HG03442 (cell line): ENCODE data around the gene SLC66A3.

Source experiments
- ATAC-seq: cut with Tn5 transposase; IDR thresholded peaks from one replicate; pipeline ENCODE4 v1.9.1; 2021; ENCODE audit warnings: mild to moderate bottlenecking, moderate library complexity; ENCODE audit not compliant: unreplicated experiment

SLC66A3 gene

DNA sequence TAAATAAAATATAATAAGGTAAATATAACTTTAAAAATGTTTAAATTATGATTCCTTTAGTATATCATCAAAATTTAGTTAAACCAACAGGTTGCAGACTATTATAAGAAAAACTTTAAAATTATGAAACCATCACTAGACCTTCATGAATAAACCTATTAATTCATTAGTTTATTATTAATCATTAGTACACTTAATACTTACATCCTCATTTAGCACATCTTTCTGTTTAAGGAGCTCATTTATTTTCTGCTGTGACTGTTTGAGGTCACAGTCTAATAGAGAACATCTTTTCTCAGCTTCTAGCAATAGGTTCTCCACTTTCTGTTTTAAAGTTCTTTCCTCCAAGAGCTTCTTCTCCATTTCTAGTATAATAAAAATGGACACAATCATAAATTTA lies 52.8 kb downstream of the SLC66A3 start:
- ATAC-seq, result no peak

- ATAC-seq, result no peak
Observed at GRCh38 chr2:11212645-11213044, 57.4 kb downstream of the SLC66A3 start.

GRCh38 chr2:11213090-11213638 lies 57.9 kb downstream of the SLC66A3 start:
- no peak for ATAC-seq

DNA sequence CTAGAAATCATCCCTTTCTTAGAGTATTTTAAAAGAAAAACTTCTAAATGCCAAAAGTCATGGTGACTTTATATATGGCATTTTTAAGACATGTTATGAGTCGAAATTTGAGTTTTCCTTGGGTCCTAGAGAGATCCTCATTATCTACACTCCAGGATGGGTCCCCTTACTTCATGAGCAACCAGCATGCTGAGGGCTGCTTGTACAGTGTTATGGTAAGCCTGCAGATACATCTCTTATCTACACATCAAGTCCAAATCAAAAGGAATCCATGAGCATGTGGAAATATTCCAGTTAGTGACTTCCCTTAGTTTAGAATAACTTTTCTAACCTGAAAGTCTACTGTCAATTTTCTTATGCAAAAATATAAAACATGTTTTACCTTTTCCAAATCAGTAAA lies 58.7 kb downstream of the SLC66A3 start:
- no peak for ATAC-seq

- no peak for ATAC-seq
Observed at GRCh38 chr2:11214770-11215169, 59.5 kb downstream of the SLC66A3 start.

GRCh38 chr2:11215407-11215806 lies 60.1 kb downstream of the SLC66A3 start:
- ATAC-seq, result no peak

DNA sequence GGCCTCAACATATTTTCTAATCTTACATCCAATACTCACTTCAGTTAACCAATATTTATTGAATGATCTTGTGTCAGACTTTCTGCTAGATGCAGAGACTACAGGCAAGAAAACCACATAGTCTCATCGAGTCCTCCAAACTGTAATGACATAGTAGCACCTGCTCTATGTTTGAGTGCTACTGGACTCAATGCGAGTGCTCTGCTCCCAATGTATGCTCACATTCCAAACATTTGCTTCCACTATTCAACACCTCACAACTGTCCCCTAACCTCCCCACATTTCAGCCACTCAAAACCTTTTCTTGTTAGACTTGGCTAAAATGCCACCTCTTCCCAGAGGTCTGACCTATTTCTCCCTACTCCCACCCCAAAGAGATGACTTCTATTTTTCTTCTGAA lies 65.2 kb downstream of the SLC66A3 start:
- no peak for ATAC-seq

- no peak for ATAC-seq
Observed at GRCh38 chr2:11222845-11223244, 67.6 kb downstream of the SLC66A3 start.

GRCh38 chr2:11224887-11225286 lies 69.6 kb downstream of the SLC66A3 start:
- ATAC-seq, result no peak

- ATAC-seq, result no peak
Observed at GRCh38 chr2:11227595-11227994, 72.3 kb downstream of the SLC66A3 start.
